ENCODE measurements around the gene OBSCN.

OBSCN gene

GRCh38 chr1:228377664-228378089, 169.8 kb downstream of the OBSCN start:
- no peak for DNase-seq (ENCODE audit: low spot score)

DNA sequence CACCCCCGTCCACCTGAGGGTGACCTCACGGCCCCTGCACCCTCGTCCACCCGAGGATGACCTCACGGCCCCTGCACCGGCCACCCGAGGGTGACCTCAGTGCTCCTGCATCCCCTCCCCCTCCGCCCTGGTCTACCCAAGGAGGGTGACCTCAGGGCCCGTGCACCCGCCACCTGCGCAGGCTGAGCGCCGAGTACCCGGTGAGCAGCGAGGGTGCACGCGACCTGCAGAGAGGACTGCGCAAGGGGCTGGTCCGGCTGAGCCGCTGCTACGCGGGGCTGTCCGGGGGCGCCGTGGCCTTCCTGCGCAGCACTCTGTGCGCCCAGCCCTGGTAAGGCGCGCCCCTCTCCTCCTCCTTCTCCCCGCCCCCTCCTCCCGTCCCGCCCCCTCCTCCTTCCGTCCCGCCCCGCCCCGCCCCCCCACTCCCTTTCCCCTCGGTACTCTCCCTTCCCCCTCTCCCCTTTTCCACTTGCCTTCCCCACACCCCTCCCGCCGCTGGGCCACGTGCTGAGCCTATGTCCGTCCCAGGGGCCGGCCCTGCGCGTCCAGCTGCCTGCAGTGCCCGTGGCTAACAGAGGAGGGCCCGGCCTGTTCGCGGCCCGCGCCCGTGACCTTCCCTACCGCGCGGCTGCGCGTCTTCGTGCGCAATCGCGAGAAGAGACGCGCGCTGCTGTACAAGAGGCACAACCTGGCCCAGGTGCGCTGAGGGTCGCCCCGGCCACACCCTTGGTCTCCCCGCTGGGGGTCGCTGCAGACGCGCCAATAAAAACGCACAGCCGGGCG, 170.4 kb downstream of the OBSCN start:
- peak; percentile 90 for DNase-seq (ENCODE audit: low spot score)

GRCh38 chr1:228378873-228379460, 171.1 kb downstream of the OBSCN start:
- DNase-seq (ENCODE audit: low spot score), result peak; percentile 57

DNA sequence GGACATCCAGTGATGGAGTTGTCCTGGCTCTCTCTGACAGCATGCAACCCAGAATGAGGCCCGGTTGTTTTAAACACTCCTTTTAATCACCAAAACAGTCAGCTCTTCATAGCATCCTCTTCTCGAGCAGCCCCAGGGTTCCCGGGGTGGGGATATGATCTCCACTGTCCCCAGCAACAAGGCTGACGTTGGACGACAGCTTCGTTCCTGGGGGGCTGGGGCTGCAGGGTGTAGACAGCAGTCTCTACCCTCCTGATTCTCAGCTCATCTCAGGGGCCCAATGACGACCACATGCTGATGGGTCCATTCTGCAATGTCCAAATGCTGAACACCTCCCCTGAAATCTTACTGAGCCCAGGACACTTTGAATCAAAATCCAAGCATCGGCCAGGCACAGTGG, 171.8 kb downstream of the OBSCN start:
- no peak for DNase-seq (ENCODE audit: low spot score)

DNA sequence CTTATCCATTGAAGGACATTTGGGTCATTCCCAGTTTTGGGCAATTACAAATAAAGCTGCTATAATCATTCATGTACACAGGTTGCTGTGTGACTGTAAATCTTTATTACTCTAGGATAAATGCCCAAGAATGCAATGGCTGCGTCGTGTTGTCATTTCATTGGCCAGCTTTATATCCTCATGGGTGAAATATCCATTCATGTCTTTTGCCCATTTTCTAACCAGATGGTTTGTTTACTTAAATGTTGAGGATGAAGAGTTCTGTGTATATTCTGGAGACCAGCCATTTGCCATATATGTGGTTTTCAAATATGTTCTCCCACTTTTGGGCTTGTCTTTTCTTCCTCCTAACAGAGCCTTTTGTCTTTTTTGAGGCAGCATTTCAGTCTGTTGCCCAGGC, 173.5 kb downstream of the OBSCN start:
- no peak for DNase-seq (ENCODE audit: low spot score)

DNA sequence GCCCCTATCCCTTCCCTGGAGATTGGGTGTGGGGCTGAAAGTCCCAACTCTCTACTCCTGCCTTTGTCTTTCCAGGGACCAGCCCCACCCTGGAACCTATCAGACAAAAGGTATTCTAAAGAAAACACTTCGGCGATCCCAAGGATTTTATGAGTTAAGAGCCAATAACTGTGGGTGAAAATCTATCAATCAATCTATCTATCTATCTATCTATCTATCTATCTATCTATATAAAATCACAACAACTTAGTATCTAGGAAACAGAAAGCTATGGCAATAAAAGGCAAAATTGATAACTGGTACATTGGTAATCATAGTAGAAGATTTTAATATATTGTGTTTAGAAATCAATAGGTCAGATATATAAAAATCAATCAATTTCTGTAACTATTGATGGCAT, 175.9 kb downstream of the OBSCN start:
- DNase-seq (ENCODE audit: low spot score), result no peak

DNA sequence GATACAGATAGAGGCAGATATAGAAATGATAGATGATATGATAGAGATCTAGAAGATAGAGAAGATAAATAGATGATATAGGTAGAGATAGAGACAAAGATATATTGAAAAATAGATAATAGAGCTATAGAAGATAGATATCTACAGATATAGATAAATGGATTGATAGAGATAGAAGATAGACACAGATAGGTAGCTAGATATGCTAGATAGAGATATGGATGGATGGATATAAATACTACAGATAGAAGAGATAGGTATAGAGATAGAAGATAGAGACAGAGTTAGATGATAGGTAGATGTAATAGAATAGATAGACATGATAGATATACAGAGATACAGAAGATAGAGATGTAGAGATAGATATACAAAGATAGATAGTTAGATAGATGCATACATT, 177.4 kb downstream of the OBSCN start:
- DNase-seq (ENCODE audit: low spot score), result no peak

GRCh38 chr1:228387321-228387720, 179.5 kb downstream of the OBSCN start:
- no peak for DNase-seq (ENCODE audit: low spot score)

DNA sequence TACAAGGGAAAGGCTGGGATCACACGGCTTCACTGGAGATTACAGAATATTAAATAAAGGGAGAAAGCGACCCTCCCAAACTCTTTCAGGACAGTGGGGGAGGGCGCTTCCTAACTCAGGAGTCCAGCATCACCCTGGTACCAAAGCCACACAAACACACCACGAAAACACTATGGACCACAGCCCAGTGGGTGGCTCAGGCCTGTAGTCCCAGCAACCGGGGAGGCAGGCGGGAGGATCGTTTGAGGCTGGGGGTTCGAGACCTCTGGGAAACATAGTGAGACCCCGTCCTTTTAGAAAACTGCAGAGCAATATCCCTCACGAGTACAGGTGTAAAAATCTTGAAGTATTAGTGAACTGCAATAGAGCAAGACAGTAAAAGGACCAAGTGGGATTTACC, 182.8 kb downstream of the OBSCN start:
- no peak for DNase-seq (ENCODE audit: low spot score)

- DNase-seq (ENCODE audit: low spot score), result no peak
Observed at GRCh38 chr1:228391411-228392020, 183.7 kb downstream of the OBSCN start.

- no peak for DNase-seq (ENCODE audit: low spot score)
Observed at GRCh38 chr1:228392111-228392936, 184.5 kb downstream of the OBSCN start.

DNA sequence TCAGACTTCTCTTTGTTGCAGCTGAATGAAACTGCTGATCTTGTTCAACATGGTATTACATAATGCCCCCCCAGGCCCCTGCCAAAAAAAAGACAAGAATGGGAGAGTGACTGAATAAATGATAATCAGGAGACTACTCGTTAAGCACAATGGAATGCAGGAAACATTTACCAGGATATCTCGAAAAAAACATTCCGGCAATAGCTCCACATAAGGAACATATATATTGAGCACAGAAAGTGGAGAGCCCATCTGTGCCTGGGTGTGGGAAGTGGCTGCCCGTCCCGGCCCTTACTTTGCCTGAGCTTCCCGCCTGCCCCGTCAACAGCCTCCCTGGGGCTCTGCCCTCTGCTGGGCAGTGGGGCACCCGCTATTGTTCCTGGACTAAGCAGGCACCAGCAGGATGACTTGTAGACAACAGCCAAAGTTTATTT, 185.4 kb downstream of the OBSCN start:
- peak; percentile 80 for DNase-seq (ENCODE audit: low spot score)

DNA sequence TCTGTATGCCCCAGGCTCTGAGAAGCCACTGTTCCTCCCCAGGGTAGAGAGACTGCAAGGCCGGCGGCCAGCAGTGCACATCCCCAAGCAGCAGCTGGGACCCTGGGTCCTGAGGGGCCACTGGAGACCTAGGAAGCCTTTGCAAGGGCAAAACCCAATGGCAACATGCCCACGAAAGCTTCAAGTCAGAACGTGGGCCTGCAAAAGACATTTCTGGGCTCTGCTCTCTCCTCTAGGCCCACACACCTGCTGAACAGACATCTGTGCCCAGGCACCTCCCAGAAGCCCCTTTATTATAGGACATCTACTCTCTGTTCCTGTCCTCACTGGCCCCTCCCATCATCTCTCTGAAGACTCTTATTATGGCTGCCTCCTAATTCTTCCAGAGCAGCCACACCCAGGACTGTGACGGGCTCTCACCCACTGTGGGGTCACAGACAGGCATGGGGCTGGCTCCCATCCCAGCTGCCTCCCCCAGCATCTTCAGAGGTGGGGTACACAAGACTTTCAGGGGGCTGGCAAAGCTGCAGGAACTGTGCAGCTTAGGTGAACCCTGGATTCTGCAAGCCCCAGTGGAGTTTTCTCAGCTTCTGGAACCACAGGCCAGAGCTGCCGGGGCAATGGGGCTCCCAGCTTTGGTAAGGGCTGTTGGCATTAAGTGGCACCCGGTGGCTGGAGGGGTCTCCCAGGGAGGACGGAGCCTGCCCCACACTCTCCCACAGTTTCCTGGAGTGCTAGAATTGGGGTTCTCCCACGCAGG, 186.1 kb downstream of the OBSCN start:
- DNase-seq (ENCODE audit: low spot score), result no peak

DNA sequence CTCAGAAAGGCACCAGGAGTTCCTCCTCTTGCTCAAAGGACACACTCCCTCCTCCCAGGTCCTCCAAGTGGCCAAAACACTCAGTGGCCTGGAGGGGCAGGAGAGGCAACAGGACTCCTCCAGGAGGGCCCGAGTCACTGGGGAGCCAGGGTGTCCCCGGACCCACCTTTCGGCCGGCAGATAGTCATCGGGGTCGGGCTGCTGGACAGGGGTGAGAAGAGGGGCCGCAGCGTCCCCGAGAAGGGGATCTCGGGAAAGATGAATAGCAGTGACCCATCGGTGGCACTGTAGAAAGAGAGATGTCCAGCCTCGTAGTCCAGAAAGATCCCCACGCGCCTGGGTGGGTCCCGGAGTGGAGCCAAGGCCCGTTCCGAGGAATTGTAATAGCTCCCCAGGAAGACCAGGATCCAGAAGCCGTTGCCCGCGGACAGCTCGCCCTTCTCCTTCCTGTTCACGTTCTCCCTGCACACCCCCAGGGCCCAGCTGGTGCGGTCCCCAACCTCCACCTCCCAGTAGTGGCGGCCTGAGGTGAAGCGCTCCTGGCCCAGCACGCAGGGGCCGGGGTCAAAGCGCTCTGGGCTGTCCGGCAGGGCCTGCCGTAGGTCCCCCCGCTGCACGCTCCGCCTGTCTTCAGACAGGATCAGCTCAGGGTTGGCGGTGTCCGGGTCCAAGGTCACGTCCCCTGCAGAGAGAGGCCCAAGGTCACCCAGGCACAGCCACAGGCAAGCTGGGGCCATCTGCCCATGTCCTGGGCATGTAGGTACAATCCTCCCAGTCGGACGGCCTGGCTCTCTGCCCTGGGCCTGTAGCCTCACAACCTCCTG, 186.9 kb downstream of the OBSCN start:
- DNase-seq (ENCODE audit: low spot score), result no peak

DNA sequence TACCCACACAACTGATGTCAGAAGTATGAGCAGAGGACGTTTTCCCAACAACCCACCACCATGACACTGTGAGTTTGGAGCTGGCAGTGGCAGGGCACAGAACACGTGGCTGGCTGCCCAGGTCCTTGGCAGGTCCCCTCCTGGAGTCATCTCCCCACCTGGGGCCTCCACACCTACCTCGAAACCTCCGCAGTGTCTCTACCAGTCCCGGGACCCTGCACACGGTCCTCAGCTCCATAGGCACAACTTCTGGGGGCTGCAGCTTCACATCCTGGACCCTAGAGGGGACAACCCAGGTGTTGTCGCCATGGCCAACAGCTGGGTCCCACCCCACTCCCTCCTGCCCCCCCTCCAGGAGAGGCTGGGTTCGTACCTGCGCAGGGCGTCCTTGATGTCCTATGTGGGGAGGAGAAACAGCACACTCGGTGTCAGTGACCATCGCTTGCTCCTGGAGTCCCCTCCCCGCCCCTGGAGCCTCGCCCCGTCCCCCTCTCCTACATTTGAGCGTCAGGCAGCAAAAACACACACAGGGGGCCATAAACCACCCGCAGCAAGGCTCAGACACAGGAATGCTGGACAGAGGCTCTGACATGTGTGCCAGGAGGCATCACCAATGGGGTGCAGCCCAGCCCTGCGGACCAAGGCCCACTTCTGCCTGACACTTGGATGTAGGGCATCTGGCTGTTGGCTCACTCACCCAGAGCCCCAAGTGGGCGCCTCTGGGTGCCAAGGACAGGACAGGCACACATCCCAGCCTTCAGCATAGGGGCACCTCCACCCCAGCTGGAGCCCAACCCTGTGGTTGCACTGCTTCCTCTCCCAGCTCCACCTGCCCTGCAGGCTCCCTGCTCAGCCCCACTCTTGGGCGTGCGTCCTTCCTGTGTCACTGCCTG, 189.2 kb downstream of the OBSCN start:
- no peak for DNase-seq (ENCODE audit: low spot score)

GRCh38 chr1:228397966-228398365, 190.1 kb downstream of the OBSCN start:
- DNase-seq (ENCODE audit: low spot score), result no peak

- DNase-seq (ENCODE audit: low spot score), result no peak
Observed at GRCh38 chr1:228398741-228399461, 191.1 kb downstream of the OBSCN start.

DNA sequence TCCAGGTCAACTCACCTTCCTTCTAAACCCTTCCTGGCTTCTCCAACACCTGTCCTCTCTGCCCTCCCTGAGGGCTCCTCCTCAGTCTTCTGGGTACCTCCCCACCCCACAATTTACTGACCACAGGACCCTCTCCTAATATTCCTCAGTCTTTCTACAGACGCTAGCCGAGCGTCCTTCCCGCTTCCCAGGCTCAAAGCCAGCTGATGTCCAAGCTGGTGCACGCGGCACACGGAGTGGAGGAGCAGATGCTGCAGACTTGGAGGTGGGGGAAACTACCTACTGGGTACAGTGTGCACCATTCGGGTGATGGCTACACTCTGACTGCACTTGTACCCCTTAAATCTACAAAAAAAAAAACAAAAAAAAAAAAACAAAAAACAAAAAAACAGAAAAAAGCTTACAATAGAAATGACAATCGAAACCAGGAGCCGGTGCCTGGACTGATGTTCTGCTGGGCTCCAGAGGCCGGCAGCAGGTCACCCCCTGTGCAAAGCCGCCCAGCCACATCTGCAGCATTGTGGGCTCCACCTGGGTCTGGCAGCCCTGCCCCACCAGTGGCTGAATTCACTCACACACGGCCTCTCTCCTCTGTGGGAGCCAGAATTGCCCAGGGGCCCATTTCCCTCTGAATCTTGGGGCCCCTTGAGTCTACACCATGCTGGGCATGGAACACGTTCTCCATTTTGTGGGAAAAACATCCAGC, 191.8 kb downstream of the OBSCN start:
- no peak for DNase-seq (ENCODE audit: low spot score)

Measured in AG20443 (cell line).